NCI-H526 (cell line): ENCODE measurements around the gene TALDO1.
A peak's percentile ranks its signal among the peaks of the same experiment; 100 is the strongest.

Experiments used
- DNase-seq, 2 experiments: peaks; one replicate each; lab custom pipeline; 2025; lab: John Stamatoyannopoulos, UW

Gene TALDO1

GRCh38 chr11:769887-770641 is 22.8 kb downstream of the TALDO1 start:
- no peak for DNase-seq

DNA sequence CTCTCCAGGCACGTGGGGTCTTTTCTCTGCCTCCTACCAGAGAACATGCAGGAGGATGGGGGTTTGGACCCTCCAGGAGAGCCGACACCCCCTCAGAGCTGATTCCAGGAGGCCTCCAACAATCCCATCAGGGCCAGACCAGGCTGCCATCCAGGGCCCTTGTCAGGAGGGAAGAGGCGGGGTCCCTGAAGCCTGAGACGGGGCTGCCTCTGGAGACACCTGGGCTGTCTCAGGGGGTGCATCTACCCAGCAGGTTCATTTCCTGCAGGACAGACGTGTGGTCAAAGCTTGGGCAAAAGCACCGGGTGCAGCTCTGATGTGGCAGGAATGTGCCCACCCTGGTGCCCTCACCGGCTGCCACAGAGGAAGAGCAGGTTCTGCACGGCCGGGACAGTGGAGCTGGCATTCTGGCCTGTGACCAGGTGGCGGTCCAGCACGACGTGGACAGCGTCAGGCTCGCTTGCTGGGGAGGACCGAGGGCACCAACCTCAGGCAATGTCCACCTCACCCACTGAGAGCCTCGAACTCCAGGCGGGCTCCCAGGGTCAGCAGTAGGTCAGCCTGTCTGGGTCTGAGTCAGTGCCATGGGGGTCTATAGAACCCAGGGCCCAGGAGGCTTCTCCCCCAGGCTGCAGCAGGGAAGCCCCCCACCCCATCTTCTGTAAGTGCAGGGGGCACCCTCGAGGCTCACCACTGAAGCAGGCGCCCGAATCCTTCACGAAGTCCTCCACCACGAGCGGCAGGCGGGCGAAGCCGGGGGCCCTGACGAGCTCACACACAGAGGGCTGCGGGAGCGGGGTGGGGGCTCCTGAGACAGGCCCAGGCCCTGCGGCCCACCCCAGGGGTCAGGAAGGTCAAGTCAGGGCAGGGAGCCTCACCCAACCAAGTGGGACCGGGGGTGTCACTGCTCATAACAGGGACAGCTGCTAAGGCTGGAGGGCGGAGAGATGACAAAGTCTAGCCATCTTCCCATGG is 23.7 kb downstream of the TALDO1 start:
- DNase-seq = no peak

GRCh38 chr11:771617-772204 is 24.4 kb downstream of the TALDO1 start:
- DNase-seq = no peak

GRCh38 chr11:772429-773390 is 25.4 kb downstream of the TALDO1 start:
- DNase-seq = no peak

- DNase-seq = no peak
These were observed 26.2 kb downstream of the TALDO1 start for GRCh38 chr11:773425-773824.

GRCh38 chr11:773830-774229 is 26.6 kb downstream of the TALDO1 start:
- no peak for DNase-seq

GRCh38 chr11:774873-775592 is 27.8 kb downstream of the TALDO1 start:
- no peak for DNase-seq

GRCh38 chr11:776263-776560 is 28.9 kb downstream of the TALDO1 start:
- no peak for DNase-seq

GRCh38 chr11:776561-777287 is 29.5 kb downstream of the TALDO1 start:
- DNase-seq = peak in 1 of 2 experiments; percentile 79

GRCh38 chr11:777288-778255 is 30.3 kb downstream of the TALDO1 start, which contains the start of gene GATD1:
Gene GATD1, minus strand, starts transcription at chr11:777487. Its CDS starts 25 bp downstream, at chr11:777462.
- peak in 1 of 2 experiments; percentile 97 for DNase-seq

DNA sequence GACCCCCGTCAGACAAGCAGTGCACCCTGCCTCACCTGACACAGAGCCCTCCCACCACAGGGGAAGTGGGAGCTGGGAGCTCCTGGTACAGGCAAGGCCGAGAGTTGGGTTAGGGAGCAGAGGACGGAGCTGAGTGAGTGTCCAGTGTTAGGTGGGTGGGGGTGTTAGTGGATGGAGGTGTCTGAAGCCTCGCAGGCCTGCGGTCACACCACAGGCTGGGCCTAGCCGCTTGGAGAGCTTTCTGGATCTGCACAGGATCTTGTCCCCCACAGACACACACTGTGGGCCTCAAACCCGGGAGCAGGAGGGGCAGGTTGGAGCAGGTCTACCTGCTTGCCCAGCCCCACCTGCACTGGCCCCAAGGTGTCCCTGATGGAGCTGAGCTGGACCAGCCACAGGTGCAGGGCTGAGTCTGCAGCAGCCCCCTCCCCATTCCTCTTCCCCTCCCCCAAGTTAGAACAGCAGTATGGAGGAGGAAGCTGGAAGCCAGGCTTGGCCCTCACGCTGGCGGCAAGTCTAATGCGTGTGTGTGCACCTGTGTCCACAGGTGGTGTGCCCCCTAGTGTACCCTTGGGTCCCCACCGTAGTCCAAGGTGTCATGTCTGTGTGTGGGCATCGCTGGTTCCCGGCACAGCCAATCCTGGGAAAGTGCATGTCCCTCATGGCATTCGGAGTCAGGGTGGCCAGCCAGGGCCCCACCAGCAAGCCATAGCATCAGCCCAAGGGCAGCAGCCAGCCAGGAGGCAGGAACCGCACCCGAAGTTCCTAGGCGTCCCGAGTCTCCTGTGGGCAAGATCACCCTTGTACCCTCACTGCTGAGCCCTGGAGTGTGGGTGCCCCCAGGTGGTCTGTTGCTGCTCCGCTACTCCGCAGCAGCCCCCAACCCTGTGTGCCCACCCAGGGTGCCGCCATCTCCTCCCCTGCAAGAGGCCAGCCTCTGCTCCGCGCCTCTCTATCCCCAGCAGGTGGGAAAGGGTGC is 32.0 kb downstream of the TALDO1 start:
- DNase-seq = no peak

DNA sequence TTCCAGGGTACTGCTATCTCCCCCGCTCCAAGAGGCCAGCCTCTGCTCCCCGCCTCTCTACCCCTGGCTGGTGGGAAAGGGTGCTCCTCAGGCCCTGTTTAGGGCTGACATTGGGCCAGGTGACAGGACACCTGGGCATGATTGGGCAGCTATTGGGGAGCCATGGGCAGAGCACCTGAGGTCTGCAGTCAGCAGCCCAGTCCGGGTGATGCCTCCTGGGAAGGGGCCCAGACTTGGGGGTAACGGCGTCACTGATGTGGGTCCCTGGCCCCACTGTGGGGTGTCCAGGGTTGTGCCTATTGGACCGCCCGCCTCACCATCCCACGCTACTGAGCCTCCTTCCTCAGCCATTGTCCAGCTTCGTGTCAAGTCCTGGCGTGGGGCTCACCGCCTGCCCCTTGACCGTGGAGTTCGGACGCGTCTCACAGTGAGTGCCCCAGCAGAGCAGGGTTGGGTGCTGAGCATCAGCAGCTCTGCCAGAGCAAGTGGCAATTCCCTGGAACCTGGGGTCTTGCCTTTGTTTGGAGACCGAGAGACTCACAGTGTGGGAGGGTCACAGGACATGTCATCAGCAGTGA is 32.8 kb downstream of the TALDO1 start:
- DNase-seq = no peak

DNA sequence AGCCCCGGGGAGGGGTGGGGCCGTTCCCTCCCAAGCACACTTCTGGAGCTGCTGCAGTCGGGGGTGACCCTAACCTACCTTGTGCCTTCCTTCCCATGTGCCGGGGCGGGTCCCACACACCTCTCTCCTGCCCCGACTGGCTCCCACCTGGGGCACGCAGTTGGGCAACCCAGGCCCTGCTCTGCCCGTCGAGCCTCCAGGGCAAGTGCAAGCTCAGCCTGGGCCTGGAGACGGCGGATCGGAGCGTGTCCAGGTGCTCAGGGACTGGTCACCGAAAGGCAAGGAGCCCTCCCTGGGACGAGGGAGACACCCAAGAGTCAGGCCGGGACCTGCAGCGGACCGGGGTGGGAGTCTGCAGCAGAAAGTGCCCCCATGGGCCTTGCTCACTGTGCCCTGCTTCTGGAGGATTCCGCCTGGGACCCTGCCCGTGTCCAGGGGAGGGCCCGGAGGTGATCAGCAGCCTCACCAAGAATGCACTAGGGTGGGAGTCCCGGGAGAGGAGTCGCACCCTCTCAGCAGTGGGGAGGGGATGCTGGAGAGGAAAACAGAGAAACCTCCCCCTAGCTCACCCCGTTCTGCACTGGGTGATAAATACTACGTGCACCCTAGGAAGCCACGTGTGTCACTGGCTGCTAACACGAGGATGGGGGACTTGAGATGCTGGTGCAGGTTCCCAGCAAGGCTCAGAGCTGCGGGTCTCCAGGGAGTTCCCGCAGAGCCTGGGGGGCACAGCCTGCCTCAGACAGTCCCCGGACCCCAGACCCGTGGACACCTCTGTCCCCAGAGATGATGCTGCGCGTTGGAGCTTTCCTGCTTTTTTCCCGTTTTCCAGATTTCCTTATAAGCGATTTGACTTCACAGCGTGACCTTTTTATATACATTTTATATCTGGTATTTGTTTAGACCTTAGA is 35.3 kb downstream of the TALDO1 start:
- DNase-seq = no peak

DNA sequence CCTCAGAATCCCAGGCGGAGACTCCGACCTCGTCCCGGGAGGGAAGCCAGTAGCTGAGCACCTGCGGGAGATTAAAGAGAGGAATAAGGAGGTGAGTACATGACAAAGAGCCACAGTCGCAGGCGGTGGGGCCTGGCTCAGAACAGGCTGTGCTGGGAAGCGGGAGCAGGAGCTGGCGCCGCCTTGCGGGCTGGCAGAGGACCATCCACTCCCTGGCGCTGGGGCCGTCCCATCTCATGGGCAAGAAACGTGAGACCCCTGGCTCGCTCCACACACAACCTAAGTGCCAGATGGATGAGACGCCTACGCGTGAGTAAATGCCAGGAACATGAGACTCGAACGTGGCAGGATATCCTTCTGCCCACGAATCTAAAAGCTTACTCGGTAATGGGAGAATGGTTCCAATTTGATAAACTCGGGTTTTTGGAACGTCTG is 36.3 kb downstream of the TALDO1 start:
- DNase-seq = peak; percentile 84 to 97

DNA sequence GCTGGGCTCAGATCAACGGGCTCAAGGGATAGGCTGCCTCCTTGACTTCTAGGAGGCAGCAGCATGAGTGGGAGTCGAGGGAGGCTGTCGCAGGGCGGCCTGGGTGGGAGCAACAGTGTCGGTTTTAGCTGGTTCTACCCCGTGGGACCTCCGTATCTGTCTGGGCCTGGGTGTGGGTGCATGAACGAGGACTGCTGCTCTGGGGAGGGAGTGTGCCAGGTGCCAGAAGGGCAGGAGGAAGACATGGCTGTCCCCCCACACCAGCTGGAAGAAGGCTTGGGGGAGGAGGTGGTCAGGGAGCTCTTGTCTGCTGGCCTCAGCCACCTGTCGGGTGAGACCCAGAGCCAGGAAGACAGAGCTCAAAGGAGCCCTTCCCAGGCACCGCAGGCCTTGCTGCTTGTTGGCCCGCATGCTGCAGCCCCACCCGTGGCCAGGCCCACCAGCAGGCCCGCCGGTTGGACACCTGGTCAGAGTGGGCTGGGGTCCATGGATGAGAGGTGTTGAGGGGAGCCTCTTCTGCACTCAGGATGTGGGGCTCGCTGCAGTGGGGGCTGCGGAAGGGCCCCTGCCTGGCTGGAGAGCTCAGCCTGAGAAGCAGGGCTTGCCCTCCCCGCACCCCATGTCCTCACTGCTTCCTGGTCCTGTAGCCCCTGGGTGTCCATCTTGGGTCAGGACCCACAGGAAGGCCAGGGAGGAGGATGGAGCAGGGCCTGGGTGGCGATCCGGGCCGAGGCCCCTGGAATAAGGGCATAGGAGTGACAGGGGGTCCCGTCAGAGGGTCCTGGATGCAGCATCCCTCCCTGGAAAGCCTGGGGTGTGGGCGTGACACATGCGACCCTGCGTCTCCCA is 39.2 kb downstream of the TALDO1 start:
- no peak for DNase-seq
